Measurements from ENCODE around the gene ABI3.

ABI3 gene

DNA sequence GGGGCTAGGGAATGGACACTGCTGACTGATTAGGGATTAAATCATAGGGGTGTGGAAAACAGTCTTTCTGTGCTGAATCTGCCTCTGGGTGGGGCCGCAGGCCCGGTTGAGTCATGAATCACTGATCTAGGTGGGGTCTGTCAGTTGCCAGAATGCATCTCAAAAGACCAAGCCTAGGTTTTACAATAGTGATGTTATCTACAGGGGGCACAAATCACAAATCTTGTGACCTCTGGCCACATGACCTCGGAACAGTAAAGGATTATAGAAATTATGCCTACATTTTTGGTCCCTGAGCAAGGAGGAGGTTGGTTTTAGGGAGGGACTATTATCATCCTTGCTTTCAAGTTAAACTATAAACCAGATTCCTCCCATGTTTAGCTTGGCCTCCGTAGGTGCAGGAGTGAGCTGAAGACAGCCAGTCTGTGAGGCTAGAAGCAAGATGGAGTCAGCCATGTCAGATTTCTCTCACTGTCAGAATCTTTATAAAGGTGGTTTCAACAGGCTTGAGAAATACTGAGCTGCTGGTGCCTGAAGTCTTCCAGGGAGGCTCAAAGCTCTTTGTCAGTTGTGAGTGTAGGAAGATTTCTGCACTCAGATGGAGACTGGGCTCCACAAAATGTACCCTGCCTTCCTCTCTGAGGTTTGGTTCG, 13.0 kb upstream of the ABI3 start:
- no peak for DNase-seq

DNA sequence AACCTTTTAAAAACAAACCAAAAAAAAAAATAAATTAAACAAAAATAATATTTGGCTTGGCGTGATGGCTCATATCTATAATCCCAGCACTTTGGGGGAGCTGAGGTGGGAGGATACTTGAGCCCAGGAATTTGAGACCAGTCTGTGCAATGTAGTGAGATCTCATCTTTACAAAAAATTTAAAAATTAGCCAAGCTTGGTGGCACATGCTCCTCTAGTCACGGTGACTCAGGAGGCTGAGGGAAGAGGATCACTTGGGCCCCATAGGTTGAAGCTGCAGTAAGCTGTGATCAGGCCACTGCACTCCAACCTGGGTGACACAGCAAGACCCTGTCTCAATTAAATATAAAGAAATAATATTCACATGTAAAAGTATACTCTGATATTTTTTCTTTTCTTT, 12.3 kb upstream of the ABI3 start:
- DNase-seq: peak; percentile 22 to 51

DNA sequence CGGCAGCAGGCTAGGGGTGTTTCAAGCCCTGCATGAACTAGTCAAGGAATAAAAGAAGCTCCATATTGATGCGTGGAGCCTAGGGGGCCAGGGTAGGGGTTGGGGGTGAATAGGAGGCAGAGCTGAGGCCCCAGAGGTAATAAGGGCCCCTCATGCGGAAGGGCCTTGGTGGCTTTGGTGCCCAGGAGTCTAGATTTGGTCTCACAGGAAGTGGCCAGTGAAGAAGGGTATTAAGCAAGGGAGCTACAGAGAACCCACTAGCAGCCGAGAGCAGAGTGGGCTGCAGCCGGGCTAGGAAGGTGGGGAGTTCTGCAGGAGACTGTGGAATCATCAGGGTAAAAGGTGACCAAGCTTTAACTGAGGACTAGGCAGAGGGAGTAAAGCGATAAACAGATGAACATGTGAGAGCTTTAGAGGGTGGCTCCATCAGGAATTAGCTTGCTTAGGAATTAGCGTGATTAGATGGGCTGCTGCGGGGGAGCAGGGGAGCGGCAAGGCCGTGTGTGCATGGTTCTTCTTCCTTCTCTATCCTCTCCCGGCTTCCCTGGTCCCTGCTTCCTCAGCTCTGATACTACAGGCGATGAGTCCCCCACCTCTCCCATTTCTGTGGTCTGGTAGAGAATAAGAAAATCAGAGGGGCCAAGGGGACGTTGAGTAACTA, 10.0 kb upstream of the ABI3 start:
- no peak for DNase-seq

- no peak for DNase-seq
These were observed 9.0 kb upstream of the ABI3 start for GRCh38 chr17:49201481-49201927.

DNA sequence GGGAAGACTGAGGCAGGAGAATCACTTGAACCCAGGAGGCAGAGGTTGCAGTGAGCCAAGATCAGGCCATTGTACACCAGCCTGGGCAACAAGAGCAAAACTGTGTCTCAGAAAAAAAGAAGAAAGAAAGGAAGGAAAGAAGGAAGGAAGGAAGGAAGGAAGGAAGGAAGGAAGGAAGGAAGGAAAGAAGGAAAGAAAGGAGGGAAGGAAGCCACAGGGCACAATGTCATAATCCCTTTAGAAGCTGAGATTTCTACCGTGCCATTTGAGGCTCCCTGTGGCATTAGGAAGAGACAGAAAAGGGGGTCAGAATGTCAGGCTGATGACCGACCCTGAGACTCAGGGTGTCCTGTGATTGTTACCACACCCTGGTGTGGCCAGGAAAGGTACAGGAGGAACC, 6.7 kb upstream of the ABI3 start:
- no peak for DNase-seq

GRCh38 chr17:49204516-49204915, 6.0 kb upstream of the ABI3 start:
- DNase-seq: no peak

DNA sequence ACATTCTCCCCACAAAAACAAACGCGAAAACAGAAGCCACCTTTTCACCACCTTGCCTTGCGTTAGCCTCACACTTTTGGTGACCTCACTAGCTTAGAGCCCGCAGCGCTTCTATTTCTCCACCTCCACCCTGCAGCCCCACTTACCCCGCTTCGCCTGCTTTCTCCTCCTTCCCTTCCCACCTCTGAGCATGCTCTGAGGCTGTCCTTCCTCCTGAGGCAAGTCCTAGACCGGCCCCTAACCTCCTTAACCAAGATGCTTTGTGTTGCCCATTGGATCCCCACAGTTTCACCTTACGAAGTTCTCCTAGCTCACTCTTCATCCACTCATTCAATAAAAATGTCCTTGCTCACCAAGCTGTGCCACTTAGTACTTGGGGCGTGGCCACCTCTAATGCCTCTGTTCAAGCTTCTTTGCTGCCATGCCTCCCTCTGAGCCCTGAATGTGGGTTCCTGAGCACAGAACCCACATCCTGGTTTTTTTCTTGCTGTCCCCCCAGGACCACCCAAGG, 1.4 kb upstream of the ABI3 start:
- DNase-seq: no peak

- no peak for DNase-seq
These were observed 2.9 kb downstream of the ABI3 start for GRCh38 chr17:49213399-49213798.

DNA sequence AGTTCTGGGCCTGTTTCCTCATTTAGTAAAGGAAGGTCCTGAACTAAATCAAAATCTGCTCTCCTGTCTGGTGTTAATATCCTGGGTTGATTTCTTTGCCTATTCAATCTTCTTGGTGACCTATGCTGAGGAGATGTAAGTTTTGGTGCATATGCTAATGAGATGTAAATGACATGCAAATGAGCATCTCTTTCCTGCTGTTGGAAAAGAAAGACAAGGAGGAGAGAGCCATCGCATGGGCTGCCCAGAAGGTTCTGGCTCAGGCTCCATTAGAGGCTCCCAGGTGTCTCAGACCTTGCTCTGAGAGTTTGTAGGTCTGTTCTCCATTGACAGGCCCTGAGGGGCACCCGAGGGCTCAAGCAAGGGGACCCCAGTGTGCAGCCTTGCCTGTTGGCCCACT, 3.3 kb downstream of the ABI3 start:
- no peak for DNase-seq

GRCh38 chr17:49214676-49215360, 4.3 kb downstream of the ABI3 start:
- DNase-seq: no peak

DNA sequence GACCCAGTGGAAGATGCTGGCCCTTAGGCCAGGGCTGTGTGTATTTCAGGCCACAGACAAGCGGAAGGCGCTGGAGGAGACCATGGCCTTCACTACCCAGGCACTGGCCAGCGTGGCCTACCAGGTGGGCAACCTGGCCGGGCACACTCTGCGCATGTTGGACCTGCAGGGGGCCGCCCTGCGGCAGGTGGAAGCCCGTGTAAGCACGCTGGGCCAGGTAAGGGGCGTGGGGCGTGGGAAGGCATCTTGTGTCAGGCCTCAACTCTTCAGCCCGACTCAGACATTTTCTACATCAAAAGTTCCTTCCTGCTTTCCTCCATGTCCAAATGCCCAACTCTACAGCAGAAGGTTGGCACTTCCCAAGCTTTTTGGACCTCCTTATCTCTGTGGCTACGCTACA, 6.0 kb downstream of the ABI3 start:
- DNase-seq: no peak

GRCh38 chr17:49216953-49217650, 6.6 kb downstream of the ABI3 start:
- DNase-seq: peak; percentile 69 to 76

GRCh38 chr17:49217651-49218413, 7.3 kb downstream of the ABI3 start:
- peak; percentile 73 to 84 for DNase-seq

- peak; percentile 70 to 87 for DNase-seq
These were observed 8.7 kb downstream of the ABI3 start for GRCh38 chr17:49218941-49219913.

GRCh38 chr17:49219987-49220386, 9.5 kb downstream of the ABI3 start:
- no peak for DNase-seq

DNA sequence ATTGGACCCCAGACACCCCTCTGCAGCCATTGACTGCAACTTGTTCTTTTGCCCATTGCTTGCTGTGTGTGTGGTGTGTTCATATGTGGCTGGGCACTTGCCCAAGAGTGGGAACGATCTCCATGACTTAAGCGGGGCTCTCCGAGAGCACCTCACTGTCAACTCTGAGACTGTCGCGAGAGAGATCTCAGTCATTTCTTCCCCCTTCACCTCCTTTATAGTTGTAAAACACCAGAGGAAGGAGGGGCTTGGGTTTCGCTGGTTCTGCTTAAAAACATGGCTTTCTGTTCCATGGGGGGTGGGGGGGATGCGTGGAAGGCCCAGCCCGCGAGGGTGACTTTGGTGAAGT, 12.6 kb downstream of the ABI3 start:
- no peak for DNase-seq

- peak; percentile 25 to 76 for DNase-seq
These were observed 13.2 kb downstream of the ABI3 start for GRCh38 chr17:49223517-49224197.

DNA sequence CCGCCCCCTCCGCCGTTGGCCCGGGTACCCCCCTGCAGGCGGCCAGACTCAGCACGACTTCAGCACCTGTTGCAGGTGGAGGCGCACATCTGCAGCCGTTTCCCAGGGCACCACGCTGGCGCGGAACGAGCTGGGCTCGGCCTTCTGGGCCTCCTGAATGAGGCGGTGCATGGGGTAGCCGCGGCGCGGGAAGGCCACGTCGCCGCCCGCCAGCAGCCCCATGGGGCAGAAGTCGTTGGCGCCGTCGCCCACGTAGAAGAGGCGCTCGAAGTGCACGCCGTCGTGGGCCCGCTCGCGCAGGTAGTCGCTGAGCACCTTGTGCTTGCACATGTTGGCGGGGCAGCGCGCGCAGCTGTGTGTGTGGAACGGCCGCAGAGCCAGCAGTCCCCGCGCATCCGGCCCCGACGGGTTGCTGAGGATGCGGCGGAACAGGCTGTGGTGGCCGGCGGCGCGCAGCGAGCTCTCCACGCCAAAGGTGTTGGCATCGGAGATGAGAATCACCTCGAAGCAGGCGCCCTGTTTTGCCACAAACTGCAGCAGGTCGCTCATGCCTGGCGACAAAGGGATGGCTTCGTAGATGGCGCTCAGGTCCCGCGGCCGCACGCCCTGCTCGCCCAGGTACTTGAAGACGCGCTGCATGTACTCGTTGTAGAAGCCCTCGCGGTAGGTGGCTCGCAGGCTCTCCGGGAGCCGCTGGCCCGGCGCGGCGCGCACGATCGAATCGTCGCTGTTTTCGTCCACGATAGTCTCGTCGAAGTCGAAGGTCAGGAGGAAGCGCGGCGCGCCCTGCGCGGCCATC, 13.9 kb downstream of the ABI3 start:
- no peak for DNase-seq

DNA sequence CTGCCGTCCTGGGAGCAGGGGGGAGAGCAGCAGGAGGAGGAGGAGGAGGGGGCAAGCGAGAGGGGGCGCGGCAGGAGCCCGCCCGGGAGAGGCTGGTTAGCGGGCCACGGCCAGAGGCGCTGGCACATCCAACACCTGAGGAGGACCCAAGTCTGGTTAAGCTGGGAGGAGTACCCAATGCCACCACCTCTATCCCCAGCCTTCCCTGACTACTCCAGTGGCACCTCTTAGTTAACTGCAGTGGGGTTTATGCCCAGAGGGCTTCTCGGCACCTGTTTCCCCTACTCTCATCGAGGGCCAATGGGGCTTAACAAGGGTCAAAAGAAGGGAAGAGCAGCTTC, 14.5 kb downstream of the ABI3 start:
- no peak for DNase-seq

Data from inflammatory macrophage treated with lipopolysaccharide for 1 hour (primary cell).